Measurements from ENCODE around the gene NID1.

Gene NID1

DNA sequence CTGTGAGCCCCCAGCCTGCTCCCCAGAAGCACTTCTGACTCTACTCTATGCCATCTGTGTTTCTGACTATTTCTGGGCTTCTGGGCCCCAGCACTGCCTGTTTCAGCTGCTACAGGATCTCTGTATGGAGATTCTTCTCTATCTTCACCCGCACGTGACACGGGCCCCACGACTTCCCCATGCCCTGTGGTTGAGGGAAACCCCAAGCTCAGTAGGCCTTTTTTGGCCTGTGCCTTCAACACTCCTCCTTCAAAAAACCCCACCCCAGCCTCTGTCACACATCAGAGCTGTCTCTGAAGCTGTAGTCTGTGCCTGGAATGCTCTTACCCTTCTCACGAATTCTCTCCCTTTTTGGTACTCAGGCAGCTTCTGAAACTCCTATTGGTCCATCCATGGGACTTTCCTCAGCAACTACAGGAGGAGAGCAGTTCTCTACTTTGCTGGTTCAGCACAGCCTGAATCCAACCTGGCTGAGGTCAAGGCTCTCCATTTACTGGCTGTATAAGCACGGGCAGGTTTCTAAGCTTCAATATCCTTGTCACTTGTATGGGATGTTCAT lies 2.0 kb upstream of the NID1 start:
- in situ Hi-C loops (cut with MboI; ENCODE audit: low sequenced_read_pairs) = no loop called here

- in situ Hi-C loops (cut with MboI; ENCODE audit: low sequenced_read_pairs) = no loop called here
Measured at GRCh38 chr1:236066054-236066453, 1.2 kb upstream of the NID1 start.

DNA sequence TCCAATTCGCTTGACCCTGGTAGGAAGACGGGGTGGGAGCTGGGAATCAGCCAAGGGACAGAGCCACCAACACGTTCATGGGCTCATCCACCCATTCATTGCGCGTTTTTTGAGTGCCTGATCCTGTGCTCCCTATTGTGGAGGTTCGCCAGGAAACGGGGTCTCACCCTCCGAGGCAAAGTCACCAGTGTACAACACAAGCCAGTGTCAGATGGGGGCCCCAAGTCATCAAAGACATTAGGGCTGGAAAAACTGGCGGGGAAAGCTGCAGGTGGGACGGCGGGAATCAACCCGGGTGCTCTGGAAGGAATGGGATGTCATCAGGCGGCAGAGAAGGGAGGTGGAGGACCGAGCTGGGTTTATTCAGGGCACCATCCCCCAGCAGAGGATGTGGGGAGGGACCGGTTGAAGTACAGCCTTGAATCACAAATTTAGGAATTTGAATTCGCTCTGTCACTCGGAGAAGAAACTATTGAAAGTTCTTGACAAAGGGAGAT lies 667 bp upstream of the NID1 start:
- in situ Hi-C loops (cut with MboI; ENCODE audit: low sequenced_read_pairs) = no loop called here

GRCh38 chr1:236063919-236064673 lies 794 bp downstream of the NID1 start:
- in situ Hi-C loops (cut with MboI; ENCODE audit: low sequenced_read_pairs) = no loop called here

DNA sequence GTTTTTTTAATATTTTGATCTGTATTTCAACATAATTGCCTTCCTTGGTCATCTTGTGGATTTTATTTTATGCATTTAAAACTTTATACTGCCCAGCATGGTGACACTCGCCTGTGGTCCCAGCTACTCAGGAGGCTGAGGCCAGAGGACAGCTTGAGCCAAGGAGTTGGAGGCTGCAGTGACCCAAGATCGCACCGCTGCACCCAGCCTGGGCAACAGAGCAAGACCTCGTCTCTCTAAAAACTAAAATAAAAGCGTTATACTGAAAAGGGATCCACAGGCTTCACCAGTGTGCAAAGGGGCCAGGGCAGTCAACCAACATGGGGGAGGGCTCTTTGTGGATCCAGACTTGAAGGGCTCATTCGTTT lies 1.4 kb downstream of the NID1 start:
- in situ Hi-C loops (cut with MboI; ENCODE audit: low sequenced_read_pairs) = no loop called here

DNA sequence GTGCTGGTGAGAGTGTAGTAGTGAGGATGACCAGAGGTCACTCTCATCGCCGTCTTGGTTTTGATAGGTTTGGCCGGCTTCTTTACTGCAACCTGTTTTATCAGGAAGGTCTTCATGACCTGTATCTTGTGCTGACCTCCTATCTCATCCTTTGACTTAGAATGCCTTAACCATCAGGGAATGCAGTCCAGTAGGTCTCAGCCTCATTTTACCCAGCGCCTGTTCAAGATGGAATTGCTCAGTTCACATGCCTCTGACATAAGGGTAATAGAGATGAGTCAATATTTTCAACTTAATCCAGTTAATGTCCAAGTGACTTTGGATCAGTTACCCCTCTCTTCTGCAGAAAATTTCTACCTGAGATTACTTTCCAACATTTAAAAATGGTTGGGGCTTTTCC lies 4.6 kb downstream of the NID1 start:
- in situ Hi-C loops (cut with MboI; ENCODE audit: low sequenced_read_pairs) = no loop called here

DNA sequence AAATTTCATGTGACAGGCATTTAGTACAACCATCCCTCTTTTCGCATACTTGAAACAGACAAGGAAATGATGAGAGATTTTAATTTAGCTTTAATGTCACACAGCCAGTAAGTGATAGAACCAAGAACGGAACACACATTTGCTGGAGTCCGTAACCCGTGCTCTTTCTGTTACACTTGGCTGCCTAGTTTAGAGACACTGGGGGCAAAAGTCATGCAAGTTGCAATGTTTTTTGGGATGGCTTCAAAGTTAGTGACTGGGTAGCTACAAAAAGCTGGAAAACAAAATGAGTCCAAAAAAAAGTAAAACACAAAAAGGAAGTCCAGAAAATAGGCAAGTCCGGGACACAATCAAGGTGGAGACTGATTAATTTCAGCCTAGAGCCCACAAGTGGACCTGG lies 5.9 kb downstream of the NID1 start:
- in situ Hi-C loops (cut with MboI; ENCODE audit: low sequenced_read_pairs) = no loop called here

- in situ Hi-C loops (cut with MboI; ENCODE audit: low sequenced_read_pairs) = no loop called here
Measured at GRCh38 chr1:236058141-236058934, 6.6 kb downstream of the NID1 start.

GRCh38 chr1:236057546-236057945 lies 7.3 kb downstream of the NID1 start:
- in situ Hi-C loops (cut with MboI; ENCODE audit: low sequenced_read_pairs) = no loop called here

- in situ Hi-C loops (cut with MboI; ENCODE audit: low sequenced_read_pairs) = no loop called here
Measured at GRCh38 chr1:236052232-236052993, 12.5 kb downstream of the NID1 start.

GRCh38 chr1:236051242-236051791 lies 13.6 kb downstream of the NID1 start:
- in situ Hi-C loops (cut with MboI; ENCODE audit: low sequenced_read_pairs) = no loop called here

- in situ Hi-C loops (cut with MboI; ENCODE audit: low sequenced_read_pairs) = no loop called here
Measured at GRCh38 chr1:236045771-236046170, 19.1 kb downstream of the NID1 start.

DNA sequence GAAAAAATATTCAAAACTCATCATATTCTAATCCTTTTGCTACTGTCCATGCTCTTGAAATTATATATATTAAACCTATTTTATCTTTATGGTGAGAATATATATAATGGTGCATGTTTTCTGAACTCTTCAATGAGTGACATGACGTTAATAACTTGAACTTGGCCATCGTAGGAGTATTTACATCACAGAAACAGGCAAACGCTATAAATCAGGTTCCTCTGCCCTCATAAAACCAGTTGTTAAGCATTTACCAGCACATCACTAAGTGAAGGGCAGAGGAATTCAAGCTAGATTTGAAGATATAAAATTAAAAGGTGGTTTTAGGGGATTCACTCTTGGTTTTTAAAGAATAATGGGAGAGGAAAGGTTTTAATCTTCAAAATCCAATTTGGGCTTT lies 20.5 kb downstream of the NID1 start:
- in situ Hi-C loops (cut with MboI; ENCODE audit: low sequenced_read_pairs) = no loop called here

GRCh38 chr1:236041631-236042618 lies 23.0 kb downstream of the NID1 start:
- in situ Hi-C loops (cut with MboI; ENCODE audit: low sequenced_read_pairs) = no loop called here

DNA sequence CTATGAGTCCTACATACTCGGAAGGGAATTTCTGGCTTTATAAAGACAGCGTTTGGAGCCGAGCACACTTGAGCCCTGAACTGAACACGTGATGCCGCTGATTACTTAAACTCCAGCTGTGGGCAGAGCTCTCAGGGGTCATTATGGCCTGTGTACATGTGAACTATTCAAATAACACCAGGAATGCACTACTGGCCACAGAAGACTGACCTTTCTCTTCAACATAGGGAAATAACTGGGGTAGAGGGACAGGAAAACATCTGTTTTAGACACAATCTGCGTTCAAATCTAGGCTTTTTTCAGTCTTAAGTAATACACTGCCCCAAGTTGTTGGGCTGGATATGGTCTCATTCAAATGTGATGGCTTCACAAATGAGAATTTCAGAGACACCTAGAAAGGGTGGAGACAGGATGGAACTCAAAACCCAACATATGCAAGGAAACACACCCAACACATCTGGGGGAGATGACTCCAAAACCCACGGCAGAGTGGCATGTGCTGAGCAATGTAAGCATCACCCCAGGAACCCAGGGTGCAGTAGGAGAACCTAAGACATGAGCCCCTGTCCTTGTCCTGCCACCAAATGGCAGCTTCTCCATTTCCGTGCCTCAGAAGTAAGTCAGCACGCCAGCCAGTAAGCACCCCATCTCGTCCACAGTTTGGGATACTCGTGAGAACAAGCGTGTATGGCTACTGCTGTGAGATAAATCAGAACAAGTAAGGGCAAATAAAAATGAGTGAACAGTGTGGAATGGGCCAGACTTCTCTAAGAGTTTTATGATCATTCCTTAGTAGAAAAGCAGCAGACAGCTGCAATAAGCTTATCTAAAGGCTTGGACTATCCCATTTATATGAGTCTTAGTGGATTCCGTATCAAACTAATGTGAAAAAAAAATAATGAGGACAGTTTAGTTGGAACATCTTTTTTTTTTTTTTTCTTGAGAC lies 24.9 kb downstream of the NID1 start:
- in situ Hi-C loops (cut with MboI; ENCODE audit: low sequenced_read_pairs) = no loop called here

- in situ Hi-C loops (cut with MboI; ENCODE audit: low sequenced_read_pairs) = no loop called here
Measured at GRCh38 chr1:236038034-236038433, 26.9 kb downstream of the NID1 start.

DNA sequence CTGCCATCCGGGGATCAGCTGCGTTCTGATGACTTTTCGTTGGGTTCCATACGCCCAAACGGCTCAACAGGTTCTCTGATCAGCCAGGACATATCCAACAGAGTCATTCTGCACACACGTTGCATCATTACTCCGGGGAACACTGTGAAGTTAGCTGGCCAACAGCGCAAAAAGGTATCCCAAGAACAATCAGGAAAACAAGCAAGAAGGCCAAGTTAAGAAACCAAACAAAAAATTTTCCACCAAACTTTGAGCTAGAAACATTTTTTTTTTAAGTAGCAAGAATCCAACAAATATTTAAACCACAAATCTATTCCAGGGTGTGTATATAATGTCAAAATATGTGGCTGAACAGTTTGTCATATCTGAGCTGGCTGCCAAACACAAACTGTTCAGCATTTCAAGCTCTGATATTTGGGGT lies 29.2 kb downstream of the NID1 start:
- in situ Hi-C loops (cut with MboI; ENCODE audit: low sequenced_read_pairs) = no loop called here

DNA sequence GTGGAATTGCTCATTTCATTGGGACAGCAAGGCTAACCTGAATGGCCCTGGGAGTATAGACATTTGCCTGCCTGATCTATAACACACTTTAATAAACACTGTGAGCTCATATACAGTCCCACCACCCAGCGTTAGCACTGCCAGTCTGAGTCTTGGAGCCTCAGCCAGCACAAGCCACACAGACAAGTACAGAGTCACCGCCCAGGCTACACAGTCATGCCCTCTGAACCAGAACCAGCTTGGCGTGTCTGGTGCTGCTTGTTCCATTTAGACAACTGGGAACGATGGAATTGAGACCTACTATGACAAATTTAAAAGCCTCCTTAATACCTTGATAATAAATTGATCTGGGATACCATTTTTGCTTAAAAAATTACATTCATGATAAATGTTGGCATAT lies 31.6 kb downstream of the NID1 start:
- in situ Hi-C loops (cut with MboI; ENCODE audit: low sequenced_read_pairs) = no loop called here

DNA sequence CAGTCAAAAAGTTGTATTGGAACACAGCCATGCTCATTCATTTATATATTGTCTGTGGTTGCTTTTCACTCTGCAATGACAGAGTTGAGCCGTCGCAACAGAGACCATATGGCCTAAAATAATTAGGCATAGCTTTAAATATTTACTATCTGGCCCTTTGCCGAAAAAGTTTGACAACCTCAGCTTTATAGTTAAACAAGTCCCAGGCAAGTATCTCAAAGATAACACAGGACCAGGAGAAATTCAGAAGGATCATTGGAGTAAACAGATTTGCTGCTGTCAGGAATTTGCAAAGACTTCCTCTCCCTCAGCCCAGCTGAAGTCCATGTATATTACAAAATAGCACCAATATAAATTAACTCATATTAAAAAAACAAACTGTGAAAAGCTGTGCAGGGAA lies 34.4 kb downstream of the NID1 start:
- in situ Hi-C loops (cut with MboI; ENCODE audit: low sequenced_read_pairs) = no loop called here

Measured in HL-60/S4 treated with phorbol 12-myristate 13-acetate at 8.2 ng/mL for 4 days and 3 days (cell line).